PC-3 (cell line): ENCODE results near the gene SPRY1. TPM values are rescaled to one million over a fixed set of nuclear protein-coding genes. Genes with fewer than 3 reads are reported as not detected.

Source experiments
- ATAC-seq: fragments of 200-7000 bp; cut with Tn5 transposase; 2 replicates; pipeline ENCODE4 v1.9.1; 2020; ENCODE audit warnings: mild to moderate bottlenecking, moderate library complexity
- BruUV-seq: library from RNA; stranded (reverse); fragments of 400-500 nt; replicated peaks from 2 replicates; lab custom pipeline; 2021; lab: Mats Ljungman, UMichigan
- CTCF ChIA-PET: fragments of 300-600 bp; sonication (Branson Sonifier 250); formaldehyde crosslinking; loops from one replicate; lab custom pipeline; 2022; ENCODE audit warnings: antibody characterized with exemption; lab: Charles Lee
- POLR2A ChIA-PET: fragments of 300-600 bp; sonication (Branson Sonifier 250); formaldehyde crosslinking; loops from one replicate; lab custom pipeline; 2022; ENCODE audit warnings: antibody characterized with exemption; ENCODE audit not compliant: unreplicated experiment; lab: Charles Lee
- DNase-seq: peaks from one replicate; pipeline ENCODE4 v3.0.0-alpha.2; 2015
- H2AFZ ChIP-seq: fragments of 300-600 bp; sonication (generic); 2 replicates; pipeline ENCODE4 v1.6.0; 2016; ENCODE audit warnings: antibody characterized with exemption, low read length
- H3F3A ChIP-seq: fragments of 300-600 bp; sonication (generic); one replicate; pipeline ENCODE4 v1.6.0; 2017; ENCODE audit warnings: antibody characterized with exemption, low read length, control low read depth, mild to moderate bottlenecking; ENCODE audit not compliant: unreplicated experiment
- H3K27ac ChIP-seq: fragments of 300-600 bp; sonication (generic); 2 replicates; pipeline ENCODE4 v1.5.1; 2016; ENCODE audit warnings: mild to moderate bottlenecking, low read length
- H3K27me3 ChIP-seq: fragments of 300-600 bp; sonication (generic); 2 replicates; pipeline ENCODE4 v1.6.1; 2016; ENCODE audit warnings: low read length, mixed read lengths
- H3K36me3 ChIP-seq: fragments of 300-600 bp; sonication (generic); 2 replicates; pipeline ENCODE4 v1.6.1; 2016; ENCODE audit warnings: low read depth, mixed run types, low read length, mixed read lengths
- H3K4me1 ChIP-seq: fragments of 300-600 bp; sonication (generic); 2 replicates; pipeline ENCODE4 v1.5.1; 2016; ENCODE audit warnings: low read length; ENCODE audit not compliant: insufficient read depth
- H3K4me2 ChIP-seq: fragments of 300-600 bp; sonication (generic); 2 replicates; pipeline ENCODE4 v1.6.0; 2016; ENCODE audit warnings: low read length
- H3K4me3 ChIP-seq: fragments of 300-600 bp; sonication (generic); 2 replicates; pipeline ENCODE4 v1.5.1; 2016; ENCODE audit warnings: mild to moderate bottlenecking, low read length, mixed read lengths
- H3K79me2 ChIP-seq: fragments of 300-600 bp; sonication (generic); 2 replicates; pipeline ENCODE4 v1.6.1; 2017; ENCODE audit warnings: low read length, mixed read lengths
- H3K9ac ChIP-seq: fragments of 300-600 bp; sonication (generic); 2 replicates; pipeline ENCODE4 v1.6.0; 2016; ENCODE audit warnings: mild to moderate bottlenecking, low read length
- H3K9me2 ChIP-seq: fragments of 300-600 bp; sonication (generic); replicated peaks from 2 replicates; pipeline ENCODE4 v1.6.1; 2016; ENCODE audit warnings: mixed run types, low read length, mixed read lengths
- H3K9me3 ChIP-seq: fragments of 300-600 bp; sonication (generic); 2 replicates; pipeline ENCODE4 v1.6.1; 2016; ENCODE audit warnings: low read length, mixed read lengths
- H4K20me1 ChIP-seq: fragments of 300-600 bp; sonication (generic); 2 replicates; pipeline ENCODE4 v1.6.1; 2016; ENCODE audit warnings: low read length, mixed read lengths
- CTCF ChIP-seq: fragments of 300-600 bp; sonication (generic); conservative IDR thresholded peaks from 2 replicates; pipeline ENCODE4 v1.5.1; 2017; ENCODE audit warnings: antibody characterized with exemption, low read depth, mild to moderate bottlenecking, low read length
- EZH2 ChIP-seq: fragments of 300-600 bp; sonication (generic); IDR thresholded peaks from one replicate; pipeline ENCODE4 v1.6.1; 2017; ENCODE audit warnings: antibody characterized with exemption, mild to moderate bottlenecking, low read length; ENCODE audit not compliant: unreplicated experiment
- EZH2phosphoT487 ChIP-seq: fragments of 300-600 bp; sonication (generic); IDR thresholded peaks from 2 replicates; pipeline ENCODE4 v1.6.1; 2018; ENCODE audit warnings: mild to moderate bottlenecking, antibody characterized with exemption, low read length, borderline replicate concordance
- intact Hi-C: fragments of 100-400 bp; cut with micrococcal nuclease; formaldehyde crosslinking; loops from 2 replicates; pipeline ENCODE4 v1.9.0; 2023
- total RNA-seq: library from RNA; depleted of rRNA; stranded (reverse); fragments of >200 nt; gene quantifications from 2 replicates; pipeline ENCODE4 v1.2.3, GENCODE V29; 2014

Gene SPRY1
- total RNA-seq, 1 experiment from 2014 or later: 26.4 TPM

- no peak for TF ChIP-seq EZH2phosphoT487
- no peak for TF ChIP-seq EZH2
- no peak for TF ChIP-seq CTCF
- Histone ChIP-seq H3K36me3 (no peaks in the 10 kb centered on the region), H3K27ac (no peak overlapping the region), H3F3A (no peaks in the 10 kb centered on the region), H3K4me2 (no peak overlapping the region), H3K79me2 (no peaks in the 10 kb centered on the region), H4K20me1 (no peaks in the 10 kb centered on the region), H3K4me3 (no peak overlapping the region), H3K9ac (no peak overlapping the region), H3K9me2 (no peaks in the 10 kb centered on the region), H3K27me3 (no peaks in the 10 kb centered on the region), H3K4me1 (peaks cover 12% of the 10 kb centered on the region), H3K9me3 (no peaks in the 10 kb centered on the region), H2AFZ (no peak overlapping the region)
- intact Hi-C loops: no loop called here
- ATAC-seq: 0 out of 2 replicates have a peak, but pooled peaks have one; percentile 22
- peak; percentile 46 for DNase-seq
- no TSS peak for BruUV-seq
- CTCF ChIA-PET: no interaction called here
- POLR2A ChIA-PET: interaction anchor here (0.7 kb wide), 1 partner anchor 195 kb away, joined by 6 read pairs; no protein-coding TSS in a partner anchor
Measured at GRCh38 chr4:123364906-123365305, 31.7 kb upstream of the SPRY1 start.

- no peak for TF ChIP-seq EZH2
- no peak for TF ChIP-seq CTCF
- no peak for TF ChIP-seq EZH2phosphoT487
- Histone ChIP-seq H4K20me1 (no peaks in the 10 kb centered on the region), H3K79me2 (no peaks in the 10 kb centered on the region), H3K9me2 (no peaks in the 10 kb centered on the region), H2AFZ (no peak overlapping the region), H3K27me3 (no peaks in the 10 kb centered on the region), H3K4me1 (peaks cover 12% of the 10 kb centered on the region), H3K27ac (no peak overlapping the region), H3K9ac (no peak overlapping the region), H3F3A (no peaks in the 10 kb centered on the region), H3K9me3 (no peaks in the 10 kb centered on the region), H3K4me3 (no peak overlapping the region), H3K36me3 (no peaks in the 10 kb centered on the region), H3K4me2 (no peak overlapping the region)
- ATAC-seq (no peak), DNase-seq (no peak)
- BruUV-seq: no TSS peak
- intact Hi-C loops: no loop called here
- ChIA-PET POLR2A (interaction anchor here (0.7 kb wide), 1 partner anchor 196 kb away, joined by 6 read pairs; no protein-coding TSS in a partner anchor), CTCF (interaction anchor here (0.6 kb wide), 1 partner anchor 176 kb away, joined by 5 read pairs; no protein-coding TSS in a partner anchor)
Measured at GRCh38 chr4:123365412-123365811, 31.2 kb upstream of the SPRY1 start.

GRCh38 chr4:123366144-123366748 is 30.3 kb upstream of the SPRY1 start:
- H3K4me3 ChIP-seq: no peak overlapping the region
- no peaks in the 10 kb centered on the region for H3K36me3 ChIP-seq
- no peaks in the 10 kb centered on the region for H4K20me1 ChIP-seq
- TF ChIP-seq EZH2phosphoT487 (no peak), CTCF (no peak), EZH2 (no peak)
- no peaks in the 10 kb centered on the region for H3K27me3 ChIP-seq
- no peaks in the 10 kb centered on the region for H3K9me2 ChIP-seq
- CTCF ChIA-PET: interaction anchor here (0.6 kb wide), 1 partner anchor 177 kb away, joined by 5 read pairs; no protein-coding TSS in a partner anchor
- H2AFZ ChIP-seq: no peak overlapping the region
- no peaks in the 10 kb centered on the region for H3K79me2 ChIP-seq
- intact Hi-C loops: no loop called here
- POLR2A ChIA-PET: interaction anchor here (0.7 kb wide), 1 partner anchor 20 kb away, joined by 4 read pairs; no protein-coding TSS in a partner anchor
- no TSS peak for BruUV-seq
- no peaks in the 10 kb centered on the region for H3F3A ChIP-seq
- DNase-seq (no peak), ATAC-seq (no peak)
- no peaks in the 10 kb centered on the region for H3K9me3 ChIP-seq
- H3K9ac ChIP-seq: no peak overlapping the region
- peaks cover 8% of the 10 kb centered on the region for H3K4me1 ChIP-seq
- H3K27ac ChIP-seq: no peak overlapping the region
- H3K4me2 ChIP-seq: no peak overlapping the region
